Activated CD4-positive, alpha-beta T cell treated with anti-CD3 and anti-CD28 coated beads for 48 hours (primary cell): ENCODE data around the gene RALGAPB.

ENCODE experiments used
- DNase-seq: peaks from one replicate; pipeline ENCODE4 v3.0.0-alpha.2; 2020

RALGAPB gene

DNA sequence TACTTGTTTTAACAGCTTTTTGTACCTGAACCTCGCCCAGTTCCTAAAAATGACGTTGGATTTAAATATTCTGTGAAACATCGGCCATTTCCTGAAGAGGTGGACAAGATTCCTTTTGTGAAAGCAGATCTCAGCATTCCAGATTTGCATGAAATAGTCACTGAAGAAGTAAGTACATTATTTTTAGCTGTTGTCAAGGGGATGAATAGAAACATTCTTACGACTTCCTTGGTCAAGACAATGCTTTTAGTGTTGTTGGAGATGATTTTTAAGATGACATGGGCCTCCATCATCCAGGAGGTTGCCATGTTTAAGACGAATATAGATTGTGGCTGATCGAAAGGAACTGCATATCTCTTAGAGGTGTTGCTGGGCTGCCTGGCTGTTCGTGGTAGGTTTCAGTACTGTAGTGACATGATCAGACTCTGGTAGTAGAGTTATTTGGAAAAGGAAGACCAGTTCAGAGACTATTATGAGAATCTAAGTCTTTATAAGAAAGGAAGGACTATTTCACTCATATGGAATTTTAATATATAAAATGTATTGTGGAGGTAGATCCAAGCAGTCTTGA is 78.5 kb downstream of the RALGAPB start:
- peak; percentile 5 for DNase-seq

DNA sequence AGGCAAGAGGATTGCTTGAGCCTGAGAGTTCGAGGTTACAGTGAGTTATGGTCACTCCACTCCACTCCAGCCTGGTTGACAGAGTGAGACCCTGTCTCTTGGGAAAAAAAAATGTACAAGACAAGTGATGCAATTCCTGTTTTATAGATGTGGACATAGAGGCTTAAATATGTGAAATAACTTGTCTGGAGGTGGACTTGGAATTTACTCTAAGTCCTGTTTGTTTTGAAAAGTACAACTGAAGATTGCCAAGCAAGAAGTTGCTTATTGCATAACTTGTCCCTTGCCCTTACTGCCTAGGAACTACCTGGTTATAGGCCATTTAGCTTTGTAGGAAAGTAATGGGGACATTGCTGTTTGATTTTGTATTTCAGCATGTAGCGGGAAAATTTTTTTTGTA is 82.3 kb downstream of the RALGAPB start:
- no peak for DNase-seq

GRCh38 chr20:38555395-38555794 is 82.8 kb downstream of the RALGAPB start:
- DNase-seq, result no peak

- DNase-seq, result no peak
Observed at GRCh38 chr20:38557174-38557573, 84.5 kb downstream of the RALGAPB start.

GRCh38 chr20:38558596-38559360 is 86.1 kb downstream of the RALGAPB start:
- DNase-seq, result no peak

DNA sequence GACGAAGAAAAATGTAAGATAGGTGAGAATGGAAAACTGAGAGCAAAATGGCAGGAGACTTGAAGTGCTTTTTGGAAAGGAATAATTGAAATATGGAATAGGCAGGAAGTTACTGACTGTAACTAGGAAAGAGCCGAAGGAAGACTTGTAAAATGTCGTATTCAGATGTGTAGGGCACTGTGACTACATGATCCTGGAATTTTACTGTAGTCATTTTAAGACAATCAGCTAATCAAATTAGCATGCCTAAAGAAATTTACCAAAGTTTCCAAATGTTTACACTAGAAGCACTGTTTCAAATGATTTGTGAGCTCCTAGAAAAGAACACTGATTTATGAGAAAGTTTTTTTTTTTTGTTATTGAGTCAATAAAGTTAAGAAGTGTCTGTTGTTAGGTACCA is 87.1 kb downstream of the RALGAPB start:
- DNase-seq, result no peak

DNA sequence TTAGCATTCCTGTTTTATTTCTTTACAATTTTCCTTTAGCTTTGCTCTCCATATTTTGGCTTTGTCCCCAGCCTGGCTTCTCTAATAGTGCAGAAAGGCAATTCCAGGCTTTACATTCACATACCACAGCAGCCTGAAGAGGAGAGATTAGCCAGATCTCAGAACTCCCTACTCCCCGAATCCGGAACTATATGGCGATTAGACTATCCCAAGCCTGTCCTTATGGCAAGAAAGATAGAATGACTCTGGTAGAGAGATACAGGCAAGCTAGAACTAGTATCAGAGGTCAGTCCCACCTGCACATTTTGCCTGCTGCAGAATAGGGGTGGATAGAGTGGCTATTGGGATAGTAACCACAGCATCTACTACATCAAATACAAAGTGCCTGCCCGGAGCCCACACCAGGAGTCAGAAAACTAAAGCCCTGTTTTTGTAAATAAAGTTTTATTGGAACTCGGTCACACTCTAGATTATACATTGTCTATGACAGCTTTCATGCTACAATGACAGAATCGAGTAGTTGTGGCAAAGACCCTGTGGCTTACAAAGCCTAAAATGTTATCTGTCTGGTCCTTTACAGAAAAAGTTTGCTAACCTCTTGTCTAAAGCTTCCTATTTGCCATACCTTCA is 91.3 kb downstream of the RALGAPB start:
- DNase-seq, result no peak

DNA sequence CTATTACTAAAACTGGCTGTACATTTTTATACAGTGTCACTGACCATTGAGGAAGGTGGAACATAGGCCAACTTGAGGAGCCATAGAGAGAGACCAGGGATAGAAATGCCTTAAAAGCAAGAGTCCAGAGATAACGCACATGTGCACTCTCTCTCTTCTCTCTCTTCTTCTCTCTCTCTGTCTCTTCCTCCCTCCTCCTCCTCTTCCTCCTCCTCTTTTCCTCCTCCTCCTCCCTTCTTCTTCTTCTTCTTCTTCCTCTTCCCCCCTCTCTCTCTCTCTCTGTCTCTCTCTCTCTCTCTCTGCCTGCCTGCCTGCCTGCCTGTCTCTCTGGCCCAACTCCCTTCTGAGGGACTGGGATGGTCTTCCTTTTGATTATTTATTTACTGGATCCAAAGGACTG is 92.0 kb downstream of the RALGAPB start:
- DNase-seq, result no peak

DNA sequence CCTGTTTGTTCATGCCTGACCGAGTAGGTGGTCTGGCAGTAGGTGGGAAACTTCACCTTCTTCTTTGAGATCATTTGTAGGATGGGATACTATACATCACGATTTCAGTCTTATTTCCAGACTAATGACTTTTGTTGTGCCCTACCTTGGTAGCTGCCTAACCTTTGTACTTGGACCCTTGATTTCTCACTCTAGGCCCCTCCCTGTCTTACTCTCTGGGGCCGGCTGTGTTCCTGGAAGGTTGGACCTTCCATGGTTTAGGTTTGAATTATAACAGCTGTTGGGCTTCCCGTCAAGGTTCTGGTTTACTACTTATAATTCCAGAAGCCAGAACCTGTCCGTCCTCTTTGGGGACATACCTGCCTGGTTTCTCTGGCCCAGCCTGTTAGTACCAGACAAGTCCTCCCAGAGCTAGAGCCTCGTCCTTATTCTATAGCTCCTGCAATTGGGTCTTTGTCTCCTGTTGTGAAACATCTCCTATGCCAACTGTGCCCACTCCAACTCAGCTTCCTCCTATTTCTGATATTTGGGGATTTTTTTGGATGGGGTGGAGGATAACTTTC is 93.5 kb downstream of the RALGAPB start:
- DNase-seq, result no peak

- no peak for DNase-seq
Observed at GRCh38 chr20:38569747-38570525, 97.3 kb downstream of the RALGAPB start.

DNA sequence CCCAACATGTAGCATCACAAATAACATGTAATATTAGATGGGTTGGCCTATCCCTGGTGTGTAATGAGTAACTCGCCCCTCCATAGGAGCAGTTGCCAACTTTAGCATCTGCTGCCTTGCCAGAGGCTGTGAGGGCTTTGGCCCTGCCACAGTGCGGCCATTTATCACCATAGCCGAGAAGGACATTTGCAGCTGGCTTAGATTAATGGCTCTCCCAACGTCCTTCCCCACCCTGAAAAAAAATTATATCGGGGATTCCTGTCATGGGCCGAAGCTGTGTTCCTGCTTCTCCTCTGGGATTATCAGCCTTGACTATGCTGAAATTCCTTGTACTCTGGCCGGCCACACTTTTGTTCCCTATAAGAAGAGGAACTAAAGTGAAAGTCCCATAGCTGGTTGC is 100.8 kb downstream of the RALGAPB start:
- no peak for DNase-seq

DNA sequence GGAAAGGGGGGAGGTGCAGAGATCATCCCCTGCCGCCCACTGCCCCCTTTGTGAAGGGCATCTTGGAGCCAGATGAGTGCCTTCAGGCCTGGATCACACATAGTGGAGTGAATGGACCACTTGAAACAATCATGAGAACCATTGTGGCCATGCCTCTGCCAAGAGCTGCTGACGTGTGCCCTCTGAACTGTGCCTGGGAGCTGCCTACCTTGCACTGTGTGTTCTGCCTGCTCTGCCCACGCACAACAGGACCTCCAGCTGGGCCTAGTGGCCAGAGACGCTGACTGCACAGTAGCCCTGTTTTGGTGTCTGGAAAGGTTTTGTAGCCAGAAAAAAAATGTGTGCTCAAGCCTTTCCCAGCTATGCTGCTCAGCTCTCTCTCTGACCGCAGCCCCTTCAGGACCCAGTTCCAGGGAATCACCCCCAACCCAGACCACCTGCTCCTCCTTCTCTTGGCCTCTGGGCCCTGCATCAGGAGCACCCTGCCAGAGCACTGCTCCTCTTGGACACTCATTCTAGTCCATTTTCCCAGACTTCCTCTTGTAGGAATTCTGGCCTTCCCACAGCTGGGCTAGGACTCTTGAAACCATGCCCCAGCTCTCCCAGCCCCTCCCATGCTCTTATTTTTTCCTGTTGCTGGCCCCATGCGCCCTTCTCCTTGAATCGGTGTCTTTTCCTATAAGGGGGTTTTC is 106.7 kb downstream of the RALGAPB start:
- no peak for DNase-seq

- no peak for DNase-seq
Observed at GRCh38 chr20:38579921-38580320, 107.3 kb downstream of the RALGAPB start.

- no peak for DNase-seq
Observed at GRCh38 chr20:38581013-38581412, 108.4 kb downstream of the RALGAPB start, which contains the start of gene ADIG. Gene ADIG, plus strand, starts transcription at chr20:38581197. Its CDS starts 54 bp downstream, at chr20:38581251.

DNA sequence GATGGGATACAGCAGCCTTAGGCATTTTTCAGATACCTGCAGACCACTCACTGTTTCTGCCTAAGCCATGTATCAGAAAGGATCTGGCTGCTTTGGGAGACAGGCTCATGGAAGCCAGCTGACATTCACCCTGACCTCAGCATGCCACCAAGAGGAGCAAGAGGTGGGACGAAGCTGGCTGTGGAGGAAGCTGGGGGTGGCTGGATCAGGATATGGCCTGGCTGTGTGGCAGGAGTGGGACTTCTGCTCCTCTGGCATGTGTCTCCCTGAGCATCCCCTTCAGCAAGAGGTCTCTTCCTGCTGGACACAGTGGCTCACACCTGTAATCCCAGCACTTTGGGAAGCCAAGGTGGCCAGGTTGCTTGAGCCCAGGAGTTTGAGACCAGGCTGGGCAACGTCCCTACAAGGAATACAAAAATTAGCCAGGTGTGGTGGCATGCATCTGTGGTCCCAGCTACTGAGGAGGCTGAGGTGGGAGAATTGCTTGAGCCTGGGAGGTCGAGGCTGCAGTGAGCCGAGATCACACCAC is 109.3 kb downstream of the RALGAPB start:
- DNase-seq, result no peak

- no peak for DNase-seq
Observed at GRCh38 chr20:38583306-38583705, 110.7 kb downstream of the RALGAPB start.

GRCh38 chr20:38584099-38584763 is 111.6 kb downstream of the RALGAPB start:
- no peak for DNase-seq

DNA sequence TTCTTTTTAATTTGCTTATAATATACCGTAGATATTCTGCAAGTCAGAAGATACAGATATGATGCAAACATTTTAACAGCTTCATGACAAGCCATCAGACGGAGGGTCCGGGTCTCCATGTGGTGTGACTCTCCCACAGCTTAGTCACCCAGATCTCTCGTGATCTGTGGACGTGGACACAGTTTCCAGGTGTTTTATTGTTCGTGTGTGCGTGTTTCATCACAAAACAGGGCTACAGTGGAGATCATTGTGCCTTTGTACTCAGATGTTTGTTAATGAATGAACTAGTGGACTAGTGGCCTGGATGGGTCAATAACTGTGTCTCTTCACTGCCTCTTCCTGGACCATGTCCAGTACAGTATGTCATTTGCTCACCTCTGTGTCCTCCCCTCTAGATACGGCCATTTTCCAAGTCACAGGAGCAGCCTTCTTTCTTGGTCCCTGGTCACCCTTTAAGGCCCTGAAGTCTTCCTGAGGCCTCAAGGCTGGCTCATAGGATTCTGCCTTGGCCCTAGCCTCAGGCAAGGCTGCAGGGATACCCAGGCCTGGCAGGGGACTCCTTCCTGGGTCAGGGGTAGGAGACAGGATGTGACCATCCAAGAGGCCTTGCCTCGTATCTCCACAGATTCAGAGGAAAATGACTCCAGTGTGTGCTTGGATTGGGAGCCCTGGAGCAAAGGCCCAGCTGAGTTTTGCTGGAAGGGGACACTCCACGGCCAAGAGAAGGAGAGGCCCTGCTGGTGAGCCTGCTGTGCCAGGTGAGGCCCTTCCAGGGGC is 112.9 kb downstream of the RALGAPB start:
- DNase-seq, result no peak

GRCh38 chr20:38586181-38586525 is 113.5 kb downstream of the RALGAPB start:
- no peak for DNase-seq

DNA sequence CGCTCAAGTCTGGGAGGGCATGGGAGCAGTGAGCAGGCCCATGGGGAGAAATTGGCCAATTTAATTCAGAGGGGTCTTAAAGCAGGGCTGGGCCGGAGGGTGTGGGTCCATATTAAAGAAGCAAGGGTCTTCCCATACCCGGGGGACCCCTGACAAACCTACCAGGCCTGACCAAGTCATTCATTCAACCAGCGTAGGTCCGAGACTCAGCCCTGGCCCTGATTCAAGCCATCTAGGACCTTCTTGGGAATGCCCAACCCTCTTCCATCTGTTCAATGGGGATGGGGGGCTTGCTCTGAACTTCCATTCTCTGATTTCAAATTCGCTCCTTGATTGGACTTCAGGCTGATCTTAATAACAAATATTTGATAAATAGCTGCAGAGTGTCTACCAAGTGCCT is 115.7 kb downstream of the RALGAPB start:
- no peak for DNase-seq

DNA sequence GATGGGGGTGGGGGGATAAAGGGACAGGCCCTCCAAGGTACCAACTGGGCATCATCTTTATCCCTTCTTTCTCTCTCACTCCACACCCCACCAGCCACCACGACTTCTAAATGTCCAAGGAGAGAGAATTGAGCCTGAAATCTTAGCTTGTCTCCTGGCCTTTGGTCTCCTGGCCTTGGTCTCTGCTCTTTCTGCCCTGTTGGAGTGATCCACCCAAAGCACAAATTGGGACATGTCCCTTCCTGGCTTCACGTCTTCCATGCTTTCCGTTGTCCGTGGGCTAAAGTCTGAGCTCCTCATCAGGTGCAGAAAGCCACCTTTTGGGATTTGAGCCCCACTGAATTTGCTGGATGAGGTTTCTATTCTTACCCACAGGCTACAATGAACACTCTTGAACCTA is 116.7 kb downstream of the RALGAPB start:
- DNase-seq, result no peak
